Upper lobe of left lung (tissue), 4 donors: ENCODE data around the gene FER1L5.

Source experiments
- EP300 ChIP-seq, 4 donors: sonication (generic); formaldehyde crosslinking; IDR thresholded peaks; one replicate each; pipeline ENCODE4 v1.5.1; 2017; ENCODE audit warnings: antibody characterized with exemption in 4 of 4, control low read depth in 2 of 4
- POLR2A ChIP-seq, 4 donors: fragments of 450-650 bp; IDR thresholded peaks; one replicate each; pipeline ENCODE4 v1.5.1; 2016 to 2017; ENCODE audit warnings: antibody characterized with exemption in 4 of 4, mild to moderate bottlenecking in 2 of 4
- POLR2AphosphoS5 ChIP-seq, 2 donors: sonication (generic); formaldehyde crosslinking; IDR thresholded peaks; one replicate each; pipeline ENCODE4 v1.5.1; 2017; ENCODE audit warnings: antibody characterized with exemption in 2 of 2
- TF ChIP-seq, protein P1 (sequence below), 6 experiments: fragments of 450-650 bp in 4 of 6; fragments of 200-600 bp in 2 of 6; sonication (generic) in 2 of 6; IDR thresholded peaks; one replicate each; pipeline ENCODE4 v1.5.1; 2016 to 2019; ENCODE audit warnings: antibody characterized with exemption in 6 of 6

DNA sequence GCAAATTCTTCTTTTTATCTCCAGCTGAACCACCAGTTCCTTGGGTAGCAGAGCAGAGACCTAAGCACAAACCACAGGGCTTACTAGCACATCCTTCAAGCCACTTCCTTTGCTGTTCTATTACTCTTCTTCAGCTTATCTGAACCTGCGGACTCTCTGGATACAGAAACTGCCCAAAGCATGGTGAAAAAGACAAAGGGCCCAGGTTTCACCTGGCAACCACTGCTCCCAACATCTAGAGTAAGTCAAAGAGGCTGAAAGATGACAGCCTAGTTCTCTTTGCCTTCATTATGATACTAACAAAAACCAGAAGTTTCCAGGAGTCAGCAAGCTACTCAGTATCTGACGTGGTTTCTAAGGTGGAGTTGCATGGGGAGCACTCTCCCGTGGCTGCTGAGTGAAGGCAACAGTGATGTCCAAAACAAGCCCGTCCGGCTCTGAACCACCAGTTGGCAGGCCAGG lies 47.8 kb upstream of the FER1L5 start:
- TF ChIP-seq, protein P1, sequence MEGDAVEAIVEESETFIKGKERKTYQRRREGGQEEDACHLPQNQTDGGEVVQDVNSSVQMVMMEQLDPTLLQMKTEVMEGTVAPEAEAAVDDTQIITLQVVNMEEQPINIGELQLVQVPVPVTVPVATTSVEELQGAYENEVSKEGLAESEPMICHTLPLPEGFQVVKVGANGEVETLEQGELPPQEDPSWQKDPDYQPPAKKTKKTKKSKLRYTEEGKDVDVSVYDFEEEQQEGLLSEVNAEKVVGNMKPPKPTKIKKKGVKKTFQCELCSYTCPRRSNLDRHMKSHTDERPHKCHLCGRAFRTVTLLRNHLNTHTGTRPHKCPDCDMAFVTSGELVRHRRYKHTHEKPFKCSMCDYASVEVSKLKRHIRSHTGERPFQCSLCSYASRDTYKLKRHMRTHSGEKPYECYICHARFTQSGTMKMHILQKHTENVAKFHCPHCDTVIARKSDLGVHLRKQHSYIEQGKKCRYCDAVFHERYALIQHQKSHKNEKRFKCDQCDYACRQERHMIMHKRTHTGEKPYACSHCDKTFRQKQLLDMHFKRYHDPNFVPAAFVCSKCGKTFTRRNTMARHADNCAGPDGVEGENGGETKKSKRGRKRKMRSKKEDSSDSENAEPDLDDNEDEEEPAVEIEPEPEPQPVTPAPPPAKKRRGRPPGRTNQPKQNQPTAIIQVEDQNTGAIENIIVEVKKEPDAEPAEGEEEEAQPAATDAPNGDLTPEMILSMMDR (IDR thresholded peaks at IDR 0.05): no peak
- TF ChIP-seq POLR2AphosphoS5 (IDR thresholded peaks at IDR 0.05) (no peak), POLR2A (IDR thresholded peaks at IDR 0.05) (no peak), EP300 (IDR thresholded peaks at IDR 0.05) (no peak)
